ENCODE measurements around the gene EXOC8.

EXOC8 gene

GRCh38 chr1:231337472-231338269 lies at the start of gene EXOC8:
TSS of gene EXOC8 (minus strand) at chr1:231337852. CDS start at chr1:231337745, 107 bp downstream.
- DNase-seq: peak; percentile 98

- no peak for DNase-seq
Measured at GRCh38 chr1:231386466-231386865, 48.8 kb upstream of the EXOC8 start.

GRCh38 chr1:231385416-231385748 lies 47.7 kb upstream of the EXOC8 start:
- no peak for DNase-seq

- no peak for DNase-seq
Measured at GRCh38 chr1:231384696-231385415, 47.2 kb upstream of the EXOC8 start.

GRCh38 chr1:231383159-231383860 lies 45.7 kb upstream of the EXOC8 start:
- DNase-seq: no peak

GRCh38 chr1:231382426-231382825 lies 44.8 kb upstream of the EXOC8 start:
- DNase-seq: no peak

GRCh38 chr1:231381729-231382128 lies 44.1 kb upstream of the EXOC8 start:
- no peak for DNase-seq

GRCh38 chr1:231376875-231377549 lies 39.4 kb upstream of the EXOC8 start:
- no peak for DNase-seq

GRCh38 chr1:231376101-231376500 lies 38.4 kb upstream of the EXOC8 start:
- DNase-seq: no peak

GRCh38 chr1:231374394-231374793 lies 36.7 kb upstream of the EXOC8 start:
- DNase-seq: no peak

- no peak for DNase-seq
Measured at GRCh38 chr1:231372501-231372900, 34.8 kb upstream of the EXOC8 start.

GRCh38 chr1:231369282-231369681 lies 31.6 kb upstream of the EXOC8 start:
- DNase-seq: no peak

GRCh38 chr1:231364192-231364591 lies 26.5 kb upstream of the EXOC8 start:
- DNase-seq: no peak

- no peak for DNase-seq
Measured at GRCh38 chr1:231363624-231364023, 26.0 kb upstream of the EXOC8 start.

GRCh38 chr1:231362325-231362724 lies 24.7 kb upstream of the EXOC8 start:
- no peak for DNase-seq

GRCh38 chr1:231359113-231359512 lies 21.5 kb upstream of the EXOC8 start:
- DNase-seq: no peak

GRCh38 chr1:231357831-231358354 lies 20.2 kb upstream of the EXOC8 start:
- no peak for DNase-seq

GRCh38 chr1:231357187-231357772 lies 19.6 kb upstream of the EXOC8 start:
- no peak for DNase-seq

- no peak for DNase-seq
Measured at GRCh38 chr1:231355171-231355570, 17.5 kb upstream of the EXOC8 start.

- DNase-seq: no peak
Measured at GRCh38 chr1:231354330-231355020, 16.8 kb upstream of the EXOC8 start.

GRCh38 chr1:231353086-231353485 lies 15.4 kb upstream of the EXOC8 start:
- DNase-seq: no peak

GRCh38 chr1:231351816-231352215 lies 14.2 kb upstream of the EXOC8 start:
- DNase-seq: no peak
